Choroid plexus epithelial cell (primary cell): ENCODE results near the gene SLC37A1.

Source experiments
- DNase-seq: peaks from one replicate; pipeline ENCODE4 v3.0.0-alpha.2; 2010; ENCODE audit warnings: low read depth
- H3K4me3 ChIP-seq: 2 replicates; pipeline ENCODE4 v1.5.1; 2011; ENCODE audit warnings: low read depth, mild to moderate bottlenecking, control low read depth, low read length, moderate library complexity
- CTCF ChIP-seq: conservative IDR thresholded peaks from 2 replicates; pipeline ENCODE4 v1.5.1; 2011; ENCODE audit warnings: low read depth, mild to moderate bottlenecking, control low read depth, inconsistent platforms, low read length, moderate library complexity

Gene SLC37A1

GRCh38 chr21:42581336-42581992 is 67.8 kb downstream of the SLC37A1 start:
- no peak overlapping the region for H3K4me3 ChIP-seq
- no peak for DNase-seq
- no peak for TF ChIP-seq CTCF

DNA sequence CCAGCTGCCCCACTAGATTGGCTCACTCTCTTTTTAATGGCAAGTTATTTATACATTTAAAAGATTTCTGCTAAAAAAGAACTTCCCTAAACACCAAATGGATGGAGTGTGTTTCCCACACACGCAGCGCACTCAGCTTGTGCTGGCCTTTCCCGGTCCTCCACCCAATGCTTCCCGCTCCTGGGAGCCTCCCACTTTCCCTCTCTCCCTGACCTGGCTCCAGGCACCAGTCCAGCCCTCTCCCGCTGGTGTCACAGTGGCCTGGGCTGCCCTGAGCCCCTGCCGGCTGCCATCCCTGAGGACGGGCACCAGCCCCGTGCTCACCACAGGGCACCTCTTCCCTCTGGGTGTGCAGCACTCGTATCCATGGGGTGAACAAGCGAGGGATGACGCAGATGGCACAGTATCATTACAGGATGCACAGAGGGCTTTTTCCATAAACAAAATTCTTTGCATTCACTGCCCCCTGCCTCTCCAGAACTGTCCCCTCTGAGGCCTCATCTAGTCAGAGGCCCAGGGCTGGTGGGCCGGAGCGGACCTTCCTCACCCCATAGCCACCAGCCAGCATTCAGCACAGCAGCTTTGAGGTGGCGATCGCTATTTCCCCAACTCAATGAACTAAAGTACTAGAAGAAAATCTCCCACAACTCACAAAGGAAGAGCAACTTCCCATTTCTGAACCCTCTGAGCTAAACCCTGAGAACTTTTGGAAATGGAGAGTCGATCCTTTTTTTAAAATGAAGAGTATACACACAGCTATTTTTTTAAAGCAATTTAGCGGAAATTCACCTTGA is 68.5 kb downstream of the SLC37A1 start:
- no peak for DNase-seq
- TF ChIP-seq CTCF = no peak

GRCh38 chr21:42582787-42583476 is 69.3 kb downstream of the SLC37A1 start:
- TF ChIP-seq CTCF = no peak
- no peak for DNase-seq

More for the DNA sequence above, 68.5 kb downstream of the SLC37A1 start:
- H3K4me3 ChIP-seq = no peak overlapping the region

GRCh38 chr21:42583477-42584295 is 70.0 kb downstream of the SLC37A1 start:
- TF ChIP-seq CTCF = no peak
- H3K4me3 ChIP-seq = no peak overlapping the region
- DNase-seq = no peak

More at GRCh38 chr21:42582787-42583476, 69.3 kb downstream of the SLC37A1 start:
- no peak overlapping the region for H3K4me3 ChIP-seq

GRCh38 chr21:42584296-42584641 is 70.6 kb downstream of the SLC37A1 start:
- H3K4me3 ChIP-seq = no peak overlapping the region
- no peak for TF ChIP-seq CTCF

GRCh38 chr21:42585881-42586280 is 72.2 kb downstream of the SLC37A1 start:
- no peak overlapping the region for H3K4me3 ChIP-seq
- no peak for DNase-seq
- TF ChIP-seq CTCF = no peak

More at GRCh38 chr21:42584296-42584641, 70.6 kb downstream of the SLC37A1 start:
- no peak for DNase-seq
